Endodermal cell (in vitro differentiated cells): Measurements from ENCODE around the gene SLIT3. TPM values are rescaled to one million over a fixed set of nuclear protein-coding genes. Genes with fewer than 3 reads are reported as not detected.
"Not testable (repeated sequence)": the region's sequence is repeated elsewhere in the genome, so short reads cannot be mapped to it uniquely, and the experiment has no call there.

Experiments
- DNase-seq: peaks from one replicate; pipeline ENCODE4 v3.0.0-alpha.2; 2017
- H3K27ac ChIP-seq: 2 replicates; pipeline ENCODE4 v1.5.1; 2013; ENCODE audit warnings: mild to moderate bottlenecking, low read depth, low read length, moderate library complexity
- H3K27me3 ChIP-seq: 2 replicates; pipeline ENCODE4 v1.6.1; 2013; ENCODE audit warnings: mild to moderate bottlenecking, low read length, moderate library complexity; ENCODE audit not compliant: insufficient read depth, control insufficient read depth, poor library complexity, severe bottlenecking
- H3K36me3 ChIP-seq: 2 replicates; pipeline ENCODE4 v1.7.0; 2013; ENCODE audit warnings: mild to moderate bottlenecking, low read length, moderate library complexity; ENCODE audit not compliant: control insufficient read depth, insufficient read depth
- H3K4me1 ChIP-seq: one replicate; pipeline ENCODE4 v1.7.0; 2013; ENCODE audit warnings: low read length; ENCODE audit not compliant: control insufficient read depth, insufficient read depth
- H3K4me3 ChIP-seq: 2 replicates; pipeline ENCODE4 v1.5.1; 2013; ENCODE audit warnings: mild to moderate bottlenecking, low read length, moderate library complexity
- H3K9ac ChIP-seq: 2 replicates; pipeline ENCODE4 v1.6.1; 2013; ENCODE audit warnings: mild to moderate bottlenecking, low read length, moderate library complexity; ENCODE audit not compliant: poor library complexity, severe bottlenecking; ENCODE audit errors: extremely low read depth
- H3K9me3 ChIP-seq: 2 replicates; pipeline ENCODE4 v1.6.1; 2013; ENCODE audit warnings: mild to moderate bottlenecking, low read length, moderate library complexity; ENCODE audit not compliant: control insufficient read depth
- H3K27ac Mint-ChIP-seq: 2 replicates; pipeline ENCODE4 v1.8.0; 2020; ENCODE audit warnings: mixed read lengths
- H3K27me3 Mint-ChIP-seq: 2 replicates; pipeline ENCODE4 v1.8.0; 2021; ENCODE audit warnings: mild to moderate bottlenecking, mixed read lengths; ENCODE audit not compliant: insufficient read depth
- H3K36me3 Mint-ChIP-seq: 2 replicates; pipeline ENCODE4 v1.8.0; 2020; ENCODE audit warnings: low read depth, mixed read lengths
- H3K4me1 Mint-ChIP-seq: 2 replicates; pipeline ENCODE4 v1.8.0; 2020; ENCODE audit warnings: mixed read lengths
- H3K4me3 Mint-ChIP-seq: 2 replicates; pipeline ENCODE4 v1.8.0; 2020; ENCODE audit warnings: mild to moderate bottlenecking, moderate library complexity, mixed read lengths
- H3K9me3 Mint-ChIP-seq: 2 replicates; pipeline ENCODE4 v1.8.0; 2020; ENCODE audit warnings: mild to moderate bottlenecking, mixed read lengths
- CTCF ChIP-seq: fragments of 200-600 bp; sonication (generic); conservative IDR thresholded peaks from 2 replicates; pipeline ENCODE4 v1.5.0; 2021; ENCODE audit warnings: antibody characterized with exemption, mild to moderate bottlenecking
- WGBS, 2 experiments: methylation state at CpG; one replicate each; pipeline versions ENCODE4 v1.1.5 to v1.1.7; 2013; ENCODE audit warnings: missing lambda C conversion rate in 2 of 2, mixed read lengths in 1 of 2; ENCODE audit not compliant: insufficient coverage in 1 of 2, insufficient read length in 1 of 2; 5-methylcytosine and 5-hydroxymethylcytosine counted together
- total RNA-seq, 2 donors: library from RNA; stranded (reverse); fragmentation: NEBNext Ultra II Directional in 1 of 2; extraction: Animal tissue kit (Norgen Biotek cat#: 25700) in 1 of 2; gene quantifications; 2 replicates in 1 of 2; 3 replicates in 1 of 2; pipeline ENCODE4 v1.2.1, GENCODE V29; 2021

The SLIT3 gene
- total RNA-seq, 2 donors from 2014 or later, result 2.5 to 3.4 TPM

- H3K36me3 Mint-ChIP-seq, result peaks cover 3% of the 10 kb centered on the region
- no peak for DNase-seq
Observed at GRCh38 chr5:168642019-168642418, 658.9 kb downstream of the SLIT3 start.

GRCh38 chr5:168638846-168639245 lies 662.1 kb downstream of the SLIT3 start:
- not testable (repeated sequence) for H3K27me3 ChIP-seq, H3K9ac ChIP-seq, H3K4me1 Mint-ChIP-seq, H3K4me1 ChIP-seq, H3K4me3 Mint-ChIP-seq, H3K4me3 ChIP-seq, H3K27me3 Mint-ChIP-seq, H3K27ac Mint-ChIP-seq, H3K36me3 ChIP-seq, DNase-seq, H3K9me3 ChIP-seq, H3K9me3 Mint-ChIP-seq, H3K27ac ChIP-seq, H3K36me3 Mint-ChIP-seq
- WGBS, 2 experiments, result 91 to 92% methylated on average over 3 of the region's 3 CpGs

More at GRCh38 chr5:168642019-168642418, 658.9 kb downstream of the SLIT3 start:
- Histone ChIP-seq H3K36me3 (no peaks in the 10 kb centered on the region), H3K4me1 (peaks cover 3% of the 10 kb centered on the region), H3K9me3 (peaks cover 3% of the 10 kb centered on the region), H3K27me3 (no peaks in the 10 kb centered on the region), H3K27ac (no peak overlapping the region), H3K4me3 (no peak overlapping the region), H3K9ac (no peak overlapping the region)
- TF ChIP-seq CTCF, result no peak
- Mint-ChIP-seq H3K4me1 (no peaks in the 10 kb centered on the region), H3K9me3 (peaks cover 14% of the 10 kb centered on the region), H3K27ac (no peak overlapping the region), H3K27me3 (peaks cover 3% of the 10 kb centered on the region), H3K4me3 (no peak overlapping the region)
- WGBS, 2 experiments, result 94% methylated on average over 1 of the region's 1 CpG; no CpG with 5 or more reads in 1 of the 2 experiments

GRCh38 chr5:168637793-168638192 lies 663.1 kb downstream of the SLIT3 start:
- WGBS, 2 experiments, result 100% methylated on average over 1 of the region's 1 CpG; no CpG with 5 or more reads in 1 of the 2 experiments
- no peak overlapping the region for H3K4me3 Mint-ChIP-seq
- H3K27me3 Mint-ChIP-seq, result peaks cover 13% of the 10 kb centered on the region
- DNase-seq, result no peak
- Histone ChIP-seq H3K36me3 (no peaks in the 10 kb centered on the region), H3K4me1 (peaks cover 3% of the 10 kb centered on the region), H3K27ac (no peak overlapping the region), H3K9me3 (peaks cover 3% of the 10 kb centered on the region), H3K4me3 (no peak overlapping the region), H3K9ac (no peak overlapping the region), H3K27me3 (no peaks in the 10 kb centered on the region)
- no peak overlapping the region for H3K27ac Mint-ChIP-seq
- TF ChIP-seq CTCF, result no peak
- no peaks in the 10 kb centered on the region for H3K36me3 Mint-ChIP-seq
- peaks cover 8% of the 10 kb centered on the region for H3K9me3 Mint-ChIP-seq
- no peaks in the 10 kb centered on the region for H3K4me1 Mint-ChIP-seq

- Mint-ChIP-seq H3K4me1 (no peaks in the 10 kb centered on the region), H3K36me3 (no peaks in the 10 kb centered on the region), H3K27me3 (peaks cover 18% of the 10 kb centered on the region), H3K4me3 (no peak overlapping the region), H3K27ac (no peak overlapping the region), H3K9me3 (peaks cover 7% of the 10 kb centered on the region)
- H3K27me3 ChIP-seq, result no peaks in the 10 kb centered on the region
- H3K9me3 ChIP-seq, result peaks cover 3% of the 10 kb centered on the region
- no peak for DNase-seq
- TF ChIP-seq CTCF, result no peak
- H3K4me1 ChIP-seq, result peaks cover 3% of the 10 kb centered on the region
- no peaks in the 10 kb centered on the region for H3K36me3 ChIP-seq
- no peak overlapping the region for H3K27ac ChIP-seq
- WGBS, 2 experiments, result 88 to 94% methylated on average over 2 of the region's 2 CpGs
- no peak overlapping the region for H3K9ac ChIP-seq
- no peak overlapping the region for H3K4me3 ChIP-seq
Observed at GRCh38 chr5:168637281-168637680, 663.7 kb downstream of the SLIT3 start.

- not testable (repeated sequence) for H3K4me1 Mint-ChIP-seq, DNase-seq, H3K4me3 Mint-ChIP-seq, H3K4me1 ChIP-seq, H3K27ac Mint-ChIP-seq, H3K36me3 ChIP-seq, H3K27ac ChIP-seq, H3K4me3 ChIP-seq, H3K36me3 Mint-ChIP-seq, H3K27me3 ChIP-seq, H3K9me3 ChIP-seq, H3K9ac ChIP-seq
- 92 to 95% methylated on average over 13 of the region's 13 CpGs for WGBS, 2 experiments
- Mint-ChIP-seq H3K27me3 (peaks cover 24% of the 10 kb centered on the region), H3K9me3 (peaks cover 26% of the 10 kb centered on the region)
Observed at GRCh38 chr5:168630958-168631357, 670.0 kb downstream of the SLIT3 start.
